Osteoblast (primary cell): ENCODE data around the gene TBX2. TPM values are rescaled to one million over a fixed set of nuclear protein-coding genes. Genes with fewer than 3 reads are reported as not detected.
"Not testable (repeated sequence)": the region's sequence is repeated elsewhere in the genome, so short reads cannot be mapped to it uniquely, and the experiment has no call there.

ENCODE experiments used
- DNase-seq: peaks from one replicate; pipeline ENCODE4 v3.0.0; 2011; ENCODE audit warnings: low spot score, mixed read lengths; ENCODE audit not compliant: insufficient read length; ENCODE audit errors: missing footprints
- H2AFZ ChIP-seq: 2 replicates; pipeline ENCODE4 v1.6.0; 2011; ENCODE audit warnings: mild to moderate bottlenecking, low read length
- H3K27ac ChIP-seq: 2 replicates; pipeline ENCODE4 v1.5.1; 2011; ENCODE audit warnings: mild to moderate bottlenecking, low read depth, low read length, moderate library complexity
- H3K27me3 ChIP-seq: 2 replicates; pipeline ENCODE4 v1.6.0; 2012; ENCODE audit warnings: mild to moderate bottlenecking, control low read depth, inconsistent platforms, low read length, moderate library complexity; ENCODE audit not compliant: insufficient read depth
- H3K36me3 ChIP-seq: 2 replicates; pipeline ENCODE4 v1.5.1; 2011; ENCODE audit warnings: mild to moderate bottlenecking, low read length, control low read depth, moderate library complexity; ENCODE audit not compliant: insufficient read depth
- H3K4me1 ChIP-seq: 2 replicates; pipeline ENCODE4 v1.5.1; 2011; ENCODE audit warnings: mild to moderate bottlenecking, low read length, control low read depth, moderate library complexity; ENCODE audit not compliant: insufficient read depth
- H3K4me2 ChIP-seq: 2 replicates; pipeline ENCODE4 v1.6.0; 2011; ENCODE audit warnings: mild to moderate bottlenecking, low read length; ENCODE audit not compliant: insufficient read depth
- H3K4me3 ChIP-seq: fragments of 200-600 bp; sonication (generic); 3 replicates; pipeline ENCODE4 v1.5.1; 2012; ENCODE audit warnings: mild to moderate bottlenecking, low read length, inconsistent platforms; ENCODE audit not compliant: insufficient read depth
- H3K79me2 ChIP-seq: 2 replicates; pipeline ENCODE4 v1.6.0; 2012; ENCODE audit warnings: mild to moderate bottlenecking, low read length, control low read depth, inconsistent platforms; ENCODE audit not compliant: insufficient read depth
- H3K9me3 ChIP-seq: 2 replicates; pipeline ENCODE4 v1.5.1; 2011; ENCODE audit warnings: low read depth, low read length, control low read depth
- H4K20me1 ChIP-seq: 2 replicates; pipeline ENCODE4 v1.6.0; 2012; ENCODE audit warnings: mild to moderate bottlenecking, low read length, control low read depth; ENCODE audit not compliant: insufficient read depth
- total RNA-seq: library from RNA; depleted of rRNA; stranded (reverse); fragments of >200 nt; gene quantifications from 2 replicates; pipeline ENCODE4 v1.2.3, GENCODE V29; 2012
- TF ChIP-seq, protein P1 (sequence below): IDR thresholded peaks from 2 replicates; pipeline ENCODE4 v1.5.1; 2011; ENCODE audit warnings: mild to moderate bottlenecking, low read depth, low read length, moderate library complexity; ENCODE audit errors: extremely low read depth

TBX2 gene
- total RNA-seq, 1 donor = 11.6 TPM

DNA sequence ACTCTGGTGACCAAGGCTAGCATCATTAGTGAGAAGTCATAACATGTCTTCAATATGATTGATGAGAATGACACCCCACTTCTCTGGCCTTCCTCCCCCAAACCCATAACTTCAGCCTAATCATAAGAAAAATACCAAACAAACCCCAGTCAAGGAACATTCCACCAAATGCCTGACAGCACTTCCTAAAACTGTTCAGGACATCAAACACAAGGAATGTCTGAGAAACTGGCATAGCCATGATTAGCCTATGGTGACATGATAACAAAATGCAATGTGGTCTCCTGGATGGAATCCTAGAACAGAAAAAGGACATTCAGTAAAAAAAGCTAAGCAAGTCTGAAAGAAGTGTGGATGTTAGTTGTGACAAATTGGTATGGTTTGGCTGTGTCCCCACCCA, 27.9 kb downstream of the TBX2 start:
- Histone ChIP-seq H3K36me3 (no peaks in the 10 kb centered on the region), H3K4me3 (no peak overlapping the region), H3K79me2 (no peaks in the 10 kb centered on the region), H3K4me2 (no peak overlapping the region), H3K4me1 (peaks cover 5% of the 10 kb centered on the region), H4K20me1 (no peaks in the 10 kb centered on the region), H3K27me3 (peaks cover 4% of the 10 kb centered on the region), H3K27ac (no peak overlapping the region), H3K9me3 (no peaks in the 10 kb centered on the region), H2AFZ (no peak overlapping the region)
- TF ChIP-seq, protein P1, sequence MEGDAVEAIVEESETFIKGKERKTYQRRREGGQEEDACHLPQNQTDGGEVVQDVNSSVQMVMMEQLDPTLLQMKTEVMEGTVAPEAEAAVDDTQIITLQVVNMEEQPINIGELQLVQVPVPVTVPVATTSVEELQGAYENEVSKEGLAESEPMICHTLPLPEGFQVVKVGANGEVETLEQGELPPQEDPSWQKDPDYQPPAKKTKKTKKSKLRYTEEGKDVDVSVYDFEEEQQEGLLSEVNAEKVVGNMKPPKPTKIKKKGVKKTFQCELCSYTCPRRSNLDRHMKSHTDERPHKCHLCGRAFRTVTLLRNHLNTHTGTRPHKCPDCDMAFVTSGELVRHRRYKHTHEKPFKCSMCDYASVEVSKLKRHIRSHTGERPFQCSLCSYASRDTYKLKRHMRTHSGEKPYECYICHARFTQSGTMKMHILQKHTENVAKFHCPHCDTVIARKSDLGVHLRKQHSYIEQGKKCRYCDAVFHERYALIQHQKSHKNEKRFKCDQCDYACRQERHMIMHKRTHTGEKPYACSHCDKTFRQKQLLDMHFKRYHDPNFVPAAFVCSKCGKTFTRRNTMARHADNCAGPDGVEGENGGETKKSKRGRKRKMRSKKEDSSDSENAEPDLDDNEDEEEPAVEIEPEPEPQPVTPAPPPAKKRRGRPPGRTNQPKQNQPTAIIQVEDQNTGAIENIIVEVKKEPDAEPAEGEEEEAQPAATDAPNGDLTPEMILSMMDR = no peak
- no peak for DNase-seq

DNA sequence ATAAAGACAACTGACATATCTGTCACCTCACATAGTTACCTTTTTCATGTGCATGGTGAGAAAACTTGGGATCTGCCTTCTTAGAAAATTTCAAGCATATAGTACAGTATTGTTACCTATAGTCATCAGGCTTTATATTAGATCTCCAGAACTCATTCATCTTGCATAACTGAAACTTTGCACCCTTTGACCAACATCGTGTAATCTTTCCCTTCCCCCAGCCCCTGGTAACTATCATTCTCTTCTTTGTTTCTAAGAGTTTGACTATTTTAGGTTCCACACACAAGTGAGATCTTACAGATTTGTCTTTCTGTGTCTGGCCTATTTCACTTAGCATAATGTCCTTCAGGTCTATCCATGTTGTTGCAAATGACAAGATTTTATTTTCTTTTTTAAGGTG, 29.6 kb downstream of the TBX2 start:
- Histone ChIP-seq H3K27me3 (no peaks in the 10 kb centered on the region), H3K4me1 (peaks cover 5% of the 10 kb centered on the region), H3K9me3 (no peaks in the 10 kb centered on the region), H3K4me2 (no peak overlapping the region), H3K27ac (no peak overlapping the region), H3K4me3 (no peak overlapping the region), H3K79me2 (no peaks in the 10 kb centered on the region), H3K36me3 (no peaks in the 10 kb centered on the region), H2AFZ (no peak overlapping the region), H4K20me1 (no peaks in the 10 kb centered on the region)
- TF ChIP-seq, protein P1 = no peak
- no peak for DNase-seq

DNA sequence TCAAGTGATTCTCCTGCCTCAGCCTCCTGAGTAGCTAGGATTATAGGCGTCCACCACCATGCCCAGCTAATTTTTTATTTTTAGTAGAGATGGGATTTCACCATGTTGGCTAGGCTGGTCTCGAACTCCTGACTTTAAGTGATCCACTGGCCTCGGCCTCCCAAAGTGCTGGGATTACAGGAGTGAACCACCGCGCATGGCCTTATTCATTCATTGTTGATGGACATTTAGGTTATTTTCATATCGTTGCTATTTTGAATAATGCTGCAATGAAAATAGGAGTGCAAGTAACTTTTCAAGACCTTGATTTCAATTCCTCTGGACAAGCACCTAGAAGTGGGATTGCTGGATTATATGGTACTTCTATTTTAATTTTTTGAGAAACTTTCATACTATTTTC, 30.2 kb downstream of the TBX2 start:
- not testable (repeated sequence) for H3K27me3 ChIP-seq, DNase-seq, H3K36me3 ChIP-seq, H3K9me3 ChIP-seq, H3K79me2 ChIP-seq, H3K4me3 ChIP-seq, H3K4me2 ChIP-seq, H3K27ac ChIP-seq, H3K4me1 ChIP-seq, H4K20me1 ChIP-seq, H2AFZ ChIP-seq

DNA sequence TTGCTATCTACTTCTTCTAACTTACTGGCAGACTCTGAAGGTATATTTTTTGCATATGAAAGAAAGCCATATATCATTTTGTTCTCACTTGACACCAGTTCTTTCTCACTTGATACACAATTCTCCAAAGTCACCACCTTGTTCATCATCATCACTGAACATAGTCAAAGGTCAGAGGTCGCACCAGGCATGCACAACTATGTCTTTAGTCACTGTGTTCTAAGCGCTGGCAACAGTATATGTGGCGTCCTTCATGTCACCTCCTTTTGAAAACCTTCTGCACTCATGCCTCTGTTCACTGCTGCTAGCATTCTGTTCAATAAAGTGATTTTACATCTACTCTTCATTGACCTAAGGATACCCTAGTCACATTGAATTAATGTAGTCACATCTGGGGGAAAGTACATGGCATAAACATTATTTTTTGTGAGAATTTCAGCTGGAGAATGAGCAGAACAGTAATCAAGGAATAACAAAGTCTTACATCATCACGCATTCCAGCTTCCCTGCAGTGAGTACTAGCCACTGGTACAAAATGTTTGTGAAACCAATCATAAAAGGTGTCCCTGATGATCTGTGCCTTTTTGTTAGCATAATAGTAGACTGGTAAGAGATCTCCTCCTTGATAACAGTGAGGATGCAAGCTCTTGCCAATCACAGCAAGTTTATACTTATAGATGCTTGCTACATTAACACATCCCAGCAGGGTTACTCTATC, 32.1 kb downstream of the TBX2 start:
- Histone ChIP-seq H3K4me1 (peaks cover 2% of the 10 kb centered on the region), H3K36me3 (no peaks in the 10 kb centered on the region), H3K4me2 (no peak overlapping the region), H2AFZ (no peak overlapping the region), H3K4me3 (no peak overlapping the region), H3K9me3 (no peaks in the 10 kb centered on the region), H3K79me2 (no peaks in the 10 kb centered on the region), H3K27me3 (peaks cover 6% of the 10 kb centered on the region), H4K20me1 (no peaks in the 10 kb centered on the region), H3K27ac (no peak overlapping the region)
- no peak for DNase-seq
- TF ChIP-seq, protein P1 = no peak
